ENCODE measurements around the gene MARCHF3. TPM values are rescaled to one million over a fixed set of nuclear protein-coding genes. Genes with fewer than 3 reads are reported as not detected.
A peak's percentile ranks its signal among the peaks of the same experiment; 100 is the strongest.

Gene MARCHF3
- total RNA-seq, 2 experiments from 2014 or later, result 3.6 to 4.2 TPM

GRCh38 chr5:127042593-127042992, 12.2 kb upstream of the MARCHF3 start:
- H3K27me3 Mint-ChIP-seq, result no peaks in the 10 kb centered on the region
- H3K4me1 Mint-ChIP-seq, result no peaks in the 10 kb centered on the region
- no peaks in the 10 kb centered on the region for H3K9me3 Mint-ChIP-seq (ENCODE audit: low read depth)
- no peak for ATAC-seq
- no peak for DNase-seq
- no peaks in the 10 kb centered on the region for H3K36me3 Mint-ChIP-seq (ENCODE audit: low read depth)
- no peak overlapping the region for H3K4me3 Mint-ChIP-seq
- ChIA-PET CTCF (no interaction called here), POLR2A (no interaction called here)
- H3K27ac Mint-ChIP-seq, result no peak overlapping the region
- intact Hi-C loops (cut with DNase I, micrococcal nuclease), result no loop called here

DNA sequence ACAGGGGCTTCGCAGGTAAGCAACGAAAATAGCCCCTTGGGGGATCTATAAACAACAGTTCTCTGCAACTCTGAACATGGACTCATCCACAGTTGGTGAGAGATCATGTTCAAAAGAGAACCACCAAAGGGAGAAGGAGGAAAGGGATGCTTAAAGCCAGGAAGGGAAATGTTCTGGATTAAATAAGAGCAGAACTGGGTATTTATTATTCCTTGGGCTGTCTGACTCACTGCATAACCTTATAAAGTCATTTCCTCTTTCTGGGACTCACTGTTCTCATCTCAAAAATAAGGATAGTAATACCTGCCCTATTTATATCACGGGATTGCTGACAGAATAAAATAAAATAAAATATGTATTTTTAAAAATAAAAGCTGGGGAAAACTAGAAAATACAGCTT, 11.2 kb upstream of the MARCHF3 start:
- H3K27ac Mint-ChIP-seq, result no peak overlapping the region
- no peak overlapping the region for H3K4me3 Mint-ChIP-seq
- ATAC-seq, result no peak
- intact Hi-C loops (cut with DNase I, micrococcal nuclease), result no loop called here
- no peaks in the 10 kb centered on the region for H3K9me3 Mint-ChIP-seq (ENCODE audit: low read depth)
- CTCF ChIA-PET, result no interaction called here
- H3K36me3 Mint-ChIP-seq (ENCODE audit: low read depth), result no peaks in the 10 kb centered on the region
- POLR2A ChIA-PET, result interaction anchor here (1.0 kb wide), 1 partner anchor 11 kb away, joined by 3 read pairs; the partner anchor contains the start of gene MARCHF3
- DNase-seq, result no peak
- H3K4me1 Mint-ChIP-seq, result no peaks in the 10 kb centered on the region
- H3K27me3 Mint-ChIP-seq, result no peaks in the 10 kb centered on the region

- H3K4me3 Mint-ChIP-seq, result no peak overlapping the region
- no peaks in the 10 kb centered on the region for H3K36me3 Mint-ChIP-seq (ENCODE audit: low read depth)
- ATAC-seq, result no peak
- H3K9me3 Mint-ChIP-seq (ENCODE audit: low read depth), result no peaks in the 10 kb centered on the region
- H3K4me1 Mint-ChIP-seq, result no peaks in the 10 kb centered on the region
- CTCF ChIA-PET, result interaction anchor here (0.8 kb wide), 1 partner anchor 20 kb away, joined by 3 read pairs; no protein-coding TSS in a partner anchor
- intact Hi-C loops (cut with DNase I, micrococcal nuclease), result no loop called here
- POLR2A ChIA-PET, result interaction anchor here (1.0 kb wide), 1 partner anchor 10 kb away, joined by 3 read pairs; the partner anchor contains the start of gene MARCHF3
- no peaks in the 10 kb centered on the region for H3K27me3 Mint-ChIP-seq
- no peak overlapping the region for H3K27ac Mint-ChIP-seq
- no peak for DNase-seq
Observed at GRCh38 chr5:127040796-127041520, 10.6 kb upstream of the MARCHF3 start.

GRCh38 chr5:127038550-127038949, 8.2 kb upstream of the MARCHF3 start:
- POLR2A ChIA-PET, result no interaction called here
- ATAC-seq, result no peak

GRCh38 chr5:127031863-127032232, 1.5 kb upstream of the MARCHF3 start:
- DNase-seq (no peak), ATAC-seq (no peak)
- Mint-ChIP-seq H3K36me3 (ENCODE audit: low read depth) (no peaks in the 10 kb centered on the region), H3K4me3 (peak overlapping the region; percentile 83), H3K27ac (no peak overlapping the region), H3K27me3 (no peaks in the 10 kb centered on the region), H3K4me1 (peaks cover 14% of the 10 kb centered on the region), H3K9me3 (ENCODE audit: low read depth) (no peaks in the 10 kb centered on the region)
- intact Hi-C loops (cut with DNase I, micrococcal nuclease), result loop anchor here (2.0 to 10.0 kb wide), 7 partner anchors 43 to 1050 kb away; partner anchors contain the start of genes LMNB1 (in 1 of the 2), PHAX (in 1 of the 2) and SLC12A2 (in 1 of the 2)
- ChIA-PET CTCF (interaction anchor here (0.7 to 1.4 kb wide), 4 partner anchors 15 to 280 kb away, joined by 3 to 6 read pairs (median 4); no protein-coding TSS in a partner anchor), POLR2A (interaction anchor here (1.1 kb wide), 1 partner anchor 41 kb away, joined by 4 read pairs; the partner anchor contains the start of gene C5orf63)

More at GRCh38 chr5:127038550-127038949, 8.2 kb upstream of the MARCHF3 start:
- Mint-ChIP-seq H3K27ac (no peak overlapping the region), H3K4me1 (no peaks in the 10 kb centered on the region), H3K27me3 (no peaks in the 10 kb centered on the region), H3K4me3 (no peak overlapping the region), H3K9me3 (ENCODE audit: low read depth) (no peaks in the 10 kb centered on the region), H3K36me3 (ENCODE audit: low read depth) (no peaks in the 10 kb centered on the region)
- CTCF ChIA-PET, result no interaction called here
- intact Hi-C loops (cut with DNase I, micrococcal nuclease), result loop anchor here in 1 of 2 experiments (10.0 kb wide), 1 partner anchor 604 kb away; no protein-coding TSS in a partner anchor
- DNase-seq, result no peak

- H3K9me3 Mint-ChIP-seq (ENCODE audit: low read depth), result no peaks in the 10 kb centered on the region
- no peak for ATAC-seq
- H3K4me1 Mint-ChIP-seq, result peaks cover 14% of the 10 kb centered on the region
- DNase-seq, result peak; percentile 38
- peak overlapping the region; percentile 52 for H3K27ac Mint-ChIP-seq
- H3K27me3 Mint-ChIP-seq, result no peaks in the 10 kb centered on the region
- POLR2A ChIA-PET, result interaction anchor here (0.6 to 1.5 kb wide), 5 partner anchors 10 to 834 kb away, joined by 3 to 4 read pairs (median 3); partner anchors contain the start of gene C5orf63
- H3K4me3 Mint-ChIP-seq, result peak overlapping the region; percentile 83
- intact Hi-C loops (cut with DNase I, micrococcal nuclease), result loop anchor here (2.0 to 10.0 kb wide), 7 partner anchors 43 to 1051 kb away; partner anchors contain the start of genes LMNB1 (in 1 of the 2), PHAX (in 1 of the 2) and SLC12A2 (in 1 of the 2)
- CTCF ChIA-PET, result interaction anchor here (0.7 to 1.7 kb wide), 8 partner anchors 15 to 430 kb away, joined by 3 to 6 read pairs (median 4); partner anchors contain the start of gene PHAX
- H3K36me3 Mint-ChIP-seq (ENCODE audit: low read depth), result no peaks in the 10 kb centered on the region
Observed at GRCh38 chr5:127031147-127031862, 947 bp upstream of the MARCHF3 start.

- CTCF ChIA-PET, result interaction anchor here (0.5 to 1.8 kb wide), 4 partner anchors 12 to 429 kb away, joined by 3 to 6 read pairs (median 4); partner anchors contain the start of gene PHAX
- no peaks in the 10 kb centered on the region for H3K9me3 Mint-ChIP-seq (ENCODE audit: low read depth)
- peak overlapping the region; percentile 83 for H3K4me3 Mint-ChIP-seq
- POLR2A ChIA-PET, result no interaction called here
- no peaks in the 10 kb centered on the region for H3K36me3 Mint-ChIP-seq (ENCODE audit: low read depth)
- no peaks in the 10 kb centered on the region for H3K27me3 Mint-ChIP-seq
- DNase-seq (peak; percentile 75), ATAC-seq (peak; percentile 40)
- H3K4me1 Mint-ChIP-seq, result peaks cover 18% of the 10 kb centered on the region
- H3K27ac Mint-ChIP-seq, result no peak overlapping the region
- intact Hi-C loops (cut with DNase I, micrococcal nuclease), result loop anchor here (1.0 to 10.0 kb wide), 15 partner anchors 41 to 1053 kb away; partner anchors contain the start of genes C5orf63 (in 2 of the 2), LMNB1 (in 1 of the 2), PHAX (in 1 of the 2) and PRRC1 (in 1 of the 2)
Observed at GRCh38 chr5:127029581-127030258, 638 bp downstream of the MARCHF3 start.

- H3K27ac Mint-ChIP-seq, result no peak overlapping the region
- H3K36me3 Mint-ChIP-seq (ENCODE audit: low read depth), result no peaks in the 10 kb centered on the region
- intact Hi-C loops (cut with DNase I, micrococcal nuclease), result loop anchor here in 1 of 2 experiments (5.0 kb wide), 2 partner anchors 352 to 372 kb away; no protein-coding TSS in a partner anchor
- H3K27me3 Mint-ChIP-seq, result no peaks in the 10 kb centered on the region
- peaks cover 22% of the 10 kb centered on the region for H3K4me1 Mint-ChIP-seq
- no peaks in the 10 kb centered on the region for H3K9me3 Mint-ChIP-seq (ENCODE audit: low read depth)
- ATAC-seq (no peak), DNase-seq (peak; percentile 7)
- CTCF ChIA-PET, result interaction anchor here (1.2 to 1.8 kb wide), 2 partner anchors 11 to 14 kb away, joined by 5 to 6 read pairs; no protein-coding TSS in a partner anchor
- POLR2A ChIA-PET, result no interaction called here
- H3K4me3 Mint-ChIP-seq, result peak overlapping the region; percentile 83
Observed at GRCh38 chr5:127028822-127029457, 1.4 kb downstream of the MARCHF3 start.

DNA sequence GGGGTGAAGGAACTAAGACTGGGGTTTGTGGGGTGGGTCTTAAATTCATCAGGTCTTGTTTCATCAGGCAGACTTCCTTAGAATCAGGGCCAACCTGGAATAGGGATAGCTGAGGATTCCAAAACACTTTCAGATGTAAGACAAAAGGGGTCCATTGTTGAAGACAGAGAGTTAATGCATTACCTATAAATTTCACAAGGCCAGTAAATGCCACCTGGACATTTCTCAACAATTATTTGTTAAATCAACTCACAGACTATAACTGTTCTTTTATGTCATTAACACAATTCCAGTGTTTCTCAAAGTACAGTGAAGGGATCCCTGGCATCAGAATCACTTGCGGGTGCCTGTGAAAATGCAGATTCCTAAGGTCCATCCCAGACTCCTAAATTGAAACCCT, 2.8 kb downstream of the MARCHF3 start:
- intact Hi-C loops (cut with DNase I, micrococcal nuclease), result loop anchor here in 1 of 2 experiments (5.0 kb wide), 2 partner anchors 350 to 370 kb away; no protein-coding TSS in a partner anchor
- Mint-ChIP-seq H3K4me3 (no peak overlapping the region), H3K9me3 (ENCODE audit: low read depth) (no peaks in the 10 kb centered on the region), H3K27me3 (no peaks in the 10 kb centered on the region), H3K36me3 (ENCODE audit: low read depth) (no peaks in the 10 kb centered on the region), H3K27ac (no peak overlapping the region), H3K4me1 (peaks cover 25% of the 10 kb centered on the region)
- CTCF ChIA-PET, result interaction anchor here (1.8 kb wide), 1 partner anchor 13 kb away, joined by 6 read pairs; no protein-coding TSS in a partner anchor
- ATAC-seq (no peak), DNase-seq (no peak)
- POLR2A ChIA-PET, result no interaction called here

DNA sequence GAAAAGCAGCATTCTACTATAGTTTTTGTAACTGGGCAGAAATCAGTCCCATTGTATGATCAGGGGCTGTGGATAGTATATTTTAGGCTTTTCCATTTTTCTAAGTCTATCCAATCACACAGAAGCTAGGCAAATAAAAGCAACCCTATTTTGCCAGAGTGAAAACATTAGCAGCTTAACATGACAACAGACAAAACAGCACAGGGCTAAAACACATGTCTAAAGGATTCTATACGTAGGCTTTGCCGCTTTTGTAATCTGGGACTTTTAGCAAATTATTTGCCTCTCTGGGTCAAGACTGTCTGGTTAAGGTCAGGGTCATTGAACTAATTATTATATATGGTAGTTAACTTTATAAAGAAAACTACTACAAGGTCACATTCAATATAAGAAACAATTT, 4.2 kb downstream of the MARCHF3 start:
- CTCF ChIA-PET, result interaction anchor here (1.1 to 1.4 kb wide), 2 partner anchors 21 to 46 kb away, joined by 3 to 4 read pairs; no protein-coding TSS in a partner anchor
- DNase-seq (no peak), ATAC-seq (no peak)
- Mint-ChIP-seq H3K4me1 (peaks cover 21% of the 10 kb centered on the region), H3K9me3 (ENCODE audit: low read depth) (no peaks in the 10 kb centered on the region), H3K36me3 (ENCODE audit: low read depth) (no peaks in the 10 kb centered on the region), H3K27ac (no peak overlapping the region), H3K27me3 (no peaks in the 10 kb centered on the region), H3K4me3 (no peak overlapping the region)
- POLR2A ChIA-PET, result interaction anchor here (0.5 to 0.6 kb wide), 2 partner anchors 13 to 491 kb away, joined by 3 read pairs; partner anchors contain the start of gene PRRC1
- intact Hi-C loops (cut with DNase I, micrococcal nuclease), result loop anchor here in 1 of 2 experiments (5.0 kb wide), 2 partner anchors 349 to 369 kb away; no protein-coding TSS in a partner anchor

Data from activated CD4-positive, alpha-beta T cell treated with anti-CD3 and anti-CD28 coated beads for 36 hours (primary cell).